HG03378 (cell line): Measurements from ENCODE around the gene SHB.

Experiments used
- ATAC-seq: cut with Tn5 transposase; IDR thresholded peaks from one replicate; pipeline ENCODE4 v1.9.1; 2021; ENCODE audit warnings: mild to moderate bottlenecking, moderate library complexity; ENCODE audit not compliant: unreplicated experiment

SHB gene

GRCh38 chr9:38088006-38088925 lies 19.2 kb upstream of the SHB start:
- no peak for ATAC-seq

- ATAC-seq, result no peak
Measured at GRCh38 chr9:38086496-38086895, 17.5 kb upstream of the SHB start.

GRCh38 chr9:38085308-38085707 lies 16.3 kb upstream of the SHB start:
- no peak for ATAC-seq

- no peak for ATAC-seq
Measured at GRCh38 chr9:38084556-38084880, 15.5 kb upstream of the SHB start.

GRCh38 chr9:38083858-38084555 lies 15.0 kb upstream of the SHB start:
- no peak for ATAC-seq

GRCh38 chr9:38082446-38083287 lies 13.6 kb upstream of the SHB start:
- no peak for ATAC-seq

- no peak for ATAC-seq
Measured at GRCh38 chr9:38081356-38082108, 12.5 kb upstream of the SHB start.

- ATAC-seq, result no peak
Measured at GRCh38 chr9:38079461-38080031, 10.5 kb upstream of the SHB start.

GRCh38 chr9:38075272-38075671 lies 6.2 kb upstream of the SHB start:
- ATAC-seq, result no peak

- ATAC-seq, result no peak
Measured at GRCh38 chr9:38074441-38074961, 5.5 kb upstream of the SHB start.

- no peak for ATAC-seq
Measured at GRCh38 chr9:38073882-38074281, 4.9 kb upstream of the SHB start.

GRCh38 chr9:38071470-38072134 lies 2.6 kb upstream of the SHB start:
- no peak for ATAC-seq

GRCh38 chr9:38067859-38068681 lies 957 bp downstream of the SHB start:
- ATAC-seq, result no peak

- ATAC-seq, result no peak
Measured at GRCh38 chr9:38066914-38067858, 1.8 kb downstream of the SHB start.

GRCh38 chr9:38066197-38066913 lies 2.7 kb downstream of the SHB start:
- no peak for ATAC-seq

GRCh38 chr9:38065369-38066075 lies 3.5 kb downstream of the SHB start:
- ATAC-seq, result peak; percentile 44
